ENCODE data around the gene RASSF8. TPM values are rescaled to one million over a fixed set of nuclear protein-coding genes. Genes with fewer than 3 reads are reported as not detected.
A peak's percentile ranks its signal among the peaks of the same experiment; 100 is the strongest.

Gene RASSF8
- total and polyA plus RNA-seq, 2 of the 8 experiments (the other 6 are each of a cell fraction or from before 2014, with no cell fraction given) = 6.4 to 46.7 TPM

DNA sequence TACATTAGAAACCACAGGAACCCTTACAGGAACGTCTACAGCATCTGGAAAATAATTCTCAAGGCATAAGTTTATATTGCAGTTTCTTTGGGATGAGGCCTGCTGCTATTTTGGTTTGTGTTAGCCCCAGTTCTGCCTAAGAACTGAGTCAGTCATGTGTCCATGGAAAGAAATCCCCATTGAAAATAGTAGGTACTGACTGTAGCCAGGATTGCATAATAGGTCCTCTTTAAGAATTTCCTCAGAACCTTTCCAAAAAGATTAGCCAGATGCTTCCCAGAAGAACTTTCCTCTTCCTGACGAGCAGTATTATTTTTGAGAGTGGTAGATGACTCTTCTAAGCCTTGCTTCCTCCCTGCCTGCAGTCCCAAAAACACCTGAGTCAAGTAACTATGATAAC, 52.6 kb downstream of the RASSF8 start:
- Histone ChIP-seq H2AFZ (ENCODE audit: low read length) (no peak overlapping the region), H3K23me2 (ENCODE audit: low read depth, low read length) (no peaks in the 10 kb centered on the region; the same call in 1 of the 2 replicates), H2BK20ac (ENCODE audit: low read length) (no peak overlapping the region), H2BK15ac (ENCODE audit: low read length) (no peak overlapping the region), H3K56ac (replicated peaks; ENCODE audit: insufficient read length, low read depth, low read length) (no peak overlapping the region), H4K91ac (replicated peaks; ENCODE audit: insufficient read length, low read length) (no peak overlapping the region), H3K79me1 (ENCODE audit: low read depth, low read length) (0 out of 2 replicates have a peak, but pooled peaks cover 2% of the 10 kb centered on the region), H4K8ac (ENCODE audit: extremely low read depth, insufficient read depth, low read length) (no peak overlapping the region), H3K4me3 (ENCODE audit: extremely low read depth in 1 of 4, insufficient read depth in 2 of 4, low read depth in 3 of 4, low read length in 4 of 4) (no peak overlapping the region), H3K4me1 (replicated peaks in 1 of 4; ENCODE audit: control insufficient read depth in 3 of 4, insufficient read depth in 4 of 4, low read length in 3 of 4) (peaks cover 0 to 8% (median 6%) of the 10 kb centered on the region in 4 experiments; a peak in 3 of 7 replicates), H3K23ac (ENCODE audit: insufficient read length) (no peak overlapping the region), H3K14ac (ENCODE audit: insufficient read length) (no peak overlapping the region), H3K27me3 (replicated peaks in 1 of 4; ENCODE audit: control insufficient read depth in 3 of 4, extremely low read depth in 1 of 4, insufficient read depth in 3 of 4, low read length in 3 of 4) (no peaks in the 10 kb centered on the region), H2BK12ac (ENCODE audit: low read depth, low read length) (no peak overlapping the region), H3K27ac (ENCODE audit: low read depth, low read length) (no peak overlapping the region), H3K36me3 (ENCODE audit: control insufficient read depth in 2 of 4, insufficient read depth in 4 of 4, low read length in 3 of 4) (no peaks in the 10 kb centered on the region), H3K9me3 (ENCODE audit: insufficient read depth in 2 of 2, low read depth in 1 of 2, low read length in 1 of 2) (no peaks in the 10 kb centered on the region), H2BK120ac (replicated peaks; ENCODE audit: low read depth, low read length) (no peak overlapping the region), H3K18ac (ENCODE audit: extremely low read depth, low read length) (no peak overlapping the region), H2AK5ac (ENCODE audit: low read depth, low read length) (no peak overlapping the region), H3K9ac (replicated peaks in 1 of 4; ENCODE audit: extremely low read depth in 1 of 4, low read depth in 3 of 4, low read length in 3 of 4) (no peak overlapping the region), H4K20me1 (replicated peaks in 1 of 2; ENCODE audit: control insufficient read depth in 1 of 2, insufficient read depth in 2 of 2, low read length in 2 of 2) (peaks cover 0 to 4% of the 10 kb centered on the region in 2 experiments), H2BK5ac (ENCODE audit: low read depth, low read length) (no peak overlapping the region), H3K4ac (replicated peaks; ENCODE audit: insufficient read length, low read depth, low read length) (no peak overlapping the region), H4K5ac (ENCODE audit: insufficient read length, low read depth, low read length) (no peak overlapping the region), H3K4me2 (ENCODE audit: insufficient read depth in 1 of 2, low read depth in 2 of 2, low read length in 2 of 2) (no peak overlapping the region), H3K79me2 (ENCODE audit: control insufficient read depth in 1 of 2, insufficient read depth in 2 of 2, low read length in 2 of 2) (peaks cover 0 to 81% of the 10 kb centered on the region in 2 experiments; a peak in 2 of 4 replicates)
- FAIRE-seq (no peak), DNase-seq (ENCODE audit: low read depth in 1 of 2, low spot score in 2 of 2) (no peak)
- ChIA-PET POLR2A (ENCODE audit: partially characterized antibody) (no interaction called here), CTCF (ENCODE audit: partially characterized antibody) (interaction anchor here (1.2 kb wide), 1 partner anchor 18 kb away, joined by 5 read pairs; no protein-coding TSS in a partner anchor)
- TF ChIP-seq CEBPB (IDR thresholded peaks at IDR 0.05; ENCODE audit: low read depth, low read length) (peak; percentile 57; the same call in 1 of the 2 replicates), CREB1 (IDR thresholded peaks at IDR 0.05) (no peak)
- WGBS, 2 experiments (ENCODE audit: extremely low coverage in 1 of 2, insufficient coverage in 1 of 2, insufficient read length in 1 of 2, insufficient replicate concordance in 2 of 2, low coverage in 1 of 2, low lambda C conversion rate in 2 of 2, missing lambda C conversion rate in 1 of 2) = 74% methylated on average over 2 of the region's 2 CpGs; no CpG with 5 or more reads in 1 of the 2 experiments
